Ovary (tissue), 9 donors: ENCODE data around the gene SYNE4. TPM values are rescaled to one million over a fixed set of nuclear protein-coding genes. Genes with fewer than 3 reads are reported as not detected.

ENCODE experiments used
- DNase-seq, 5 donors: peaks; one replicate each; pipeline ENCODE4 v3.0.0-alpha.2; 2019 to 2020
- H3K27ac ChIP-seq, 2 donors: fragments of 200-600 bp; one replicate each; pipeline versions ENCODE4 v1.5.1 to v1.8.0; 2019 to 2022
- H3K27me3 ChIP-seq: fragments of 200-600 bp; one replicate; pipeline ENCODE4 v1.8.0; 2022
- H3K36me3 ChIP-seq: fragments of 200-600 bp; sonication (generic); one replicate; pipeline ENCODE4 v1.5.1; 2019
- H3K4me1 ChIP-seq: one replicate; pipeline ENCODE4 v1.8.1; 2013; ENCODE audit warnings: mild to moderate bottlenecking, moderate library complexity; ENCODE audit not compliant: insufficient read depth
- H3K4me3 ChIP-seq: fragments of 200-600 bp; sonication (generic); one replicate; pipeline ENCODE4 v1.5.1; 2017
- H3K9me3 ChIP-seq, 2 donors: fragments of 200-600 bp in 1 of 2; sonication (generic) in 1 of 2; one replicate each; pipeline versions ENCODE4 v1.5.1 to v1.8.1; 2013 to 2019; ENCODE audit warnings: mild to moderate bottlenecking in 1 of 2, moderate library complexity in 1 of 2
- EP300 ChIP-seq: sonication (generic); formaldehyde crosslinking; IDR thresholded peaks from one replicate; pipeline ENCODE4 v1.6.1; 2017; ENCODE audit warnings: antibody characterized with exemption
- POLR2A ChIP-seq: fragments of 450-650 bp; IDR thresholded peaks from one replicate; pipeline ENCODE4 v1.6.1; 2017; ENCODE audit warnings: antibody characterized with exemption, mild to moderate bottlenecking, moderate library complexity
- WGBS, 3 donors: extraction: QIAGEN DNeasy Blood & Tissue Kit in 1 of 3; methylation state at CpG; one replicate each; pipeline versions ENCODE4 v1.1.5 to v1.1.7; 2013 to 2017; 5-methylcytosine and 5-hydroxymethylcytosine counted together
- intact Hi-C, 4 donors: fragments of 100-400 bp; cut with DNase I; formaldehyde crosslinking; loops; one replicate each; pipeline versions ENCODE4 v1.11.0 to v1.15.1; 2022 to 2023
- polyA plus RNA-seq, 2 donors: library from polyadenylated mRNA; stranded (reverse); fragments of 200-250 nt in 1 of 2; fragments of 350-450 nt in 1 of 2; fragmentation: Illumina TruSeq in 1 of 2; extraction: RNeasy Lipid Tissue Mini Kit (QIAGEN cat#74804) in 1 of 2; gene quantifications; one replicate each; pipeline ENCODE4 v1.2.3, GENCODE V29; 2013 to 2014
- total RNA-seq, 7 donors: library from RNA; depleted of rRNA in 2 of 7; stranded (reverse); fragments of >200 nt in 2 of 7; fragmentation: NEBNext Ultra II Directional in 3 of 7; extraction: Animal tissue kit (Norgen Biotek cat#: 25700) in 3 of 7; gene quantifications; one replicate each; pipeline versions ENCODE4 v1.1.0 to v1.2.4, GENCODE V29; 2016 to 2023
- TF ChIP-seq, protein P1 (sequence below), 3 donors: fragments of 450-650 bp in 2 of 3; fragments of 200-600 bp in 1 of 3; IDR thresholded peaks; one replicate each; pipeline versions ENCODE4 v1.5.1 to v1.8.0; 2016 to 2022; ENCODE audit warnings: antibody characterized with exemption in 3 of 3, mild to moderate bottlenecking in 1 of 3
- donor health status: DM: no; HTN: no; CAD: no; lungs with moderate emphysema.
- donor health status: DM: no; HTN: no; CAD: no.
- donor health status: Bipolar disorder and iron deficiency.
- donor health status: DM: yes; HTN: yes; CAD: no.
- donor health status: DM: no; HTN: no; CAD: no.
- donor health status: DM: yes; HTN: yes; CAD: no.

The SYNE4 gene
- total and polyA plus RNA-seq, 9 donors = 0.37 to 2.6 (median 0.89) TPM

DNA sequence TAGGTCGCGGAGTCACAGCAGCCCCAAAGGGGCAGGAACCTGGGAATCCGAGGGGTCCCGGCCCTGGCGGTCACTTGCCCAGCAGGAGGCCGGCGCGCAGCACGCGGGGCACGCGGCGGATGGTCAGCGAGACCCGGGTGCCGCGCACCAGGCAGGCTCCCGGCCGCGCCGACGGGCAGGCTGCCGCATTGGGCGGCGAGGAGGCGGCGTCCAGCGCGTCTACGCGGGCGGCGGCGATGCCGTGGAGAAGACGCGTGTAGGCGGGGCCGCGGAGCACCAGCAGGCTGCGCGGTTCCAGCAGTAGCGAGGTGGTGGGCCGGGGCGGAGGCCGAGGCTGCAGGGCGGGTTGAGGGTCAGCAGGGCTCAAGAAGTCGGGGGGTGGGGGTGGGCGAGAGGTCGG lies 607 bp upstream of the SYNE4 start:
- Histone ChIP-seq H3K4me3 (peak overlapping the region; percentile 29), H3K4me1 (peaks cover 4% of the 10 kb centered on the region), H3K27ac (peak overlapping the region; percentile 27 to 50), H3K9me3 (no peaks in the 10 kb centered on the region), H3K27me3 (no peaks in the 10 kb centered on the region), H3K36me3 (no peaks in the 10 kb centered on the region)
- DNase-seq = peak; percentile 66 to 83 (median 72)
- TF ChIP-seq EP300 = no peak
- TF ChIP-seq, protein P1, sequence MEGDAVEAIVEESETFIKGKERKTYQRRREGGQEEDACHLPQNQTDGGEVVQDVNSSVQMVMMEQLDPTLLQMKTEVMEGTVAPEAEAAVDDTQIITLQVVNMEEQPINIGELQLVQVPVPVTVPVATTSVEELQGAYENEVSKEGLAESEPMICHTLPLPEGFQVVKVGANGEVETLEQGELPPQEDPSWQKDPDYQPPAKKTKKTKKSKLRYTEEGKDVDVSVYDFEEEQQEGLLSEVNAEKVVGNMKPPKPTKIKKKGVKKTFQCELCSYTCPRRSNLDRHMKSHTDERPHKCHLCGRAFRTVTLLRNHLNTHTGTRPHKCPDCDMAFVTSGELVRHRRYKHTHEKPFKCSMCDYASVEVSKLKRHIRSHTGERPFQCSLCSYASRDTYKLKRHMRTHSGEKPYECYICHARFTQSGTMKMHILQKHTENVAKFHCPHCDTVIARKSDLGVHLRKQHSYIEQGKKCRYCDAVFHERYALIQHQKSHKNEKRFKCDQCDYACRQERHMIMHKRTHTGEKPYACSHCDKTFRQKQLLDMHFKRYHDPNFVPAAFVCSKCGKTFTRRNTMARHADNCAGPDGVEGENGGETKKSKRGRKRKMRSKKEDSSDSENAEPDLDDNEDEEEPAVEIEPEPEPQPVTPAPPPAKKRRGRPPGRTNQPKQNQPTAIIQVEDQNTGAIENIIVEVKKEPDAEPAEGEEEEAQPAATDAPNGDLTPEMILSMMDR (IDR thresholded peaks at IDR 0.05) = peak in 1 of 3 donors; percentile 13
- WGBS, 3 donors = 1 to 2% (median 1%) methylated on average over 38 to 50 of the region's 50 CpGs
- intact Hi-C loops = loop anchor here in 1 of 4 donors (10.0 kb wide), 1 partner anchor 46 kb away; the partner anchor contains the start of genes THAP8 and WDR62

DNA sequence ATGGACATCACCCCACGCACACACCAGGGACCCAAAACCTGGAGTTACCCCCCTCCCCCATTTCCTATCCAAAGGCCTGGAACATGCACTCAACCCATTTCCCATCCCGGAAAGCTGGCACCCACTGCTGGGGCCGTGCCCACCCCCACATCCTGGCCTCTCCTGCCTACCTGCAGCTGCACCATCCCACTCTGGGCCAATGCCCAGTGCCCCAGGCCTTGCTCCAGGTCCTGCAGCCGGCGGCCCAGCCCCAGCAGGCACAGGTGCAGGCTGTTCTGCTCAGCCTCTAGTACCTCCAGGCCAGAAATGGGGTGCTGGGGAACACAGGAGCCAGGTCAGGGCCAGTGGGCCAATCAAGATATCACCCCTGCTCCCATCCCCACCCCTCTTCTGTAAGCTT lies 1.7 kb downstream of the SYNE4 start:
- Histone ChIP-seq H3K4me1 (peaks cover 4% of the 10 kb centered on the region), H3K9me3 (no peaks in the 10 kb centered on the region), H3K36me3 (no peaks in the 10 kb centered on the region), H3K27ac (no peak overlapping the region), H3K27me3 (no peaks in the 10 kb centered on the region), H3K4me3 (no peak overlapping the region)
- intact Hi-C loops = loop anchor here in 1 of 4 donors (10.0 kb wide), 1 partner anchor 48 kb away; the partner anchor contains the start of genes THAP8 and WDR62
- WGBS, 3 donors = 78 to 86% (median 84%) methylated on average over 5 of the region's 5 CpGs
- TF ChIP-seq POLR2A = no peak
- TF ChIP-seq EP300 = no peak
- TF ChIP-seq, protein P1 (IDR thresholded peaks at IDR 0.05) = no peak
- no peak for DNase-seq

DNA sequence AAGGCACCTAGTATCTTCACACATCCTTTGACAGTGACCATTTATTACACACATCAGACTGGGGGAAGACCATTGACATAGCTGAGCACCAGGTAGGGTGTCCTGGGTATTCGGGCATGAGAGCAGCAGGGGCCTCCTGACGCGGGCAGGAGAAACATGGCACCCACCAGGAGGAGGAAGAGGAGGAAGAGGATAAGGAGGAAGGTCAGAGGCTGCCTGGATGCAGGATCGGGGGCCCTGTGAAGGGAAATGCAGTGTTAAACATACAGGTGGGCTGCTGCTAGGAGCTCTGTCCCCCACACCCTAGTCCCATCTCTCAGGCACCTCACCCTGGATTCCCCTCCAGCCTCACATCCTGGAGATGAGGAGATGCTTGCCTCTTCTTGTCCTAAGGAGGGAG lies 5.3 kb downstream of the SYNE4 start:
- no peaks in the 10 kb centered on the region for H3K9me3 ChIP-seq
- no peak overlapping the region for H3K4me3 ChIP-seq
- WGBS, 3 donors = 87 to 91% (median 90%) methylated on average over 4 of the region's 4 CpGs
- intact Hi-C loops = loop anchor here in 1 of 4 donors (10.0 kb wide), 1 partner anchor 52 kb away; the partner anchor contains the start of genes THAP8 and WDR62
- no peaks in the 10 kb centered on the region for H3K36me3 ChIP-seq
- H3K27me3 ChIP-seq = no peaks in the 10 kb centered on the region
- H3K4me1 ChIP-seq = peaks cover under 1% of the 10 kb centered on the region
- DNase-seq = no peak
- H3K27ac ChIP-seq = no peak overlapping the region
- TF ChIP-seq POLR2A (no peak), EP300 (no peak)
- TF ChIP-seq, protein P1 (IDR thresholded peaks at IDR 0.05) = no peak

DNA sequence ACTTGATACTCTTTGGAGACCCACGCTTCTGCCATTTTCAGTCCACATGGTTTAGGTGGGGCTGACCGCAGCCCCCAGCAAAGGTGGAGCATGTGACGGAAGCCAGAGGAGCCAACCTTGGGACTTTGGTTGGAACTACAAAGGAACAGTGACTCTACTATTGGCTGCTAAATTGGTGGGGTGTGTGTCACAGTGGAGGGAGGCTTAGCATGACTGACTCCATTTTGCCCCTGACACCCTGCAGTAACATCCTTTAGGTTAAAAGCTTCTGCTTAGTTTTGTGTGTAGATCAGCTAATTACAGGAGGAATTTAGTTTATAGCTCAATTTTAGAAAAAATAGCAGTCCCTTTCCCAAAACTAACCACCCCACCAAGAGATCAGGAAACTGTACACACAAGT lies 7.0 kb downstream of the SYNE4 start:
- intact Hi-C loops = loop anchor here in 1 of 4 donors (10.0 kb wide), 1 partner anchor 53 kb away; the partner anchor contains the start of genes THAP8 and WDR62
- Histone ChIP-seq H3K9me3 (no peaks in the 10 kb centered on the region), H3K4me3 (no peak overlapping the region), H3K4me1 (no peaks in the 10 kb centered on the region), H3K27me3 (no peaks in the 10 kb centered on the region), H3K27ac (no peak overlapping the region), H3K36me3 (no peaks in the 10 kb centered on the region)
- no peak for DNase-seq
- 94 to 98% (median 95%) methylated on average over 3 of the region's 3 CpGs for WGBS, 3 donors
- TF ChIP-seq POLR2A = no peak
- TF ChIP-seq, protein P1 (IDR thresholded peaks at IDR 0.05) = no peak
- no peak for TF ChIP-seq EP300
